D341Med (cell line): ENCODE data around the gene MAPK10.
"Not testable (repeated sequence)": the region's sequence is repeated elsewhere in the genome, so short reads cannot be mapped to it uniquely, and the experiment has no call there.

ENCODE experiments used
- DNase-seq: peaks from one replicate; pipeline ENCODE4 v3.0.0; 2012; ENCODE audit warnings: low spot score

The MAPK10 gene

GRCh38 chr4:85968945-85969819 lies 390.7 kb downstream of the MAPK10 start:
- peak; percentile 49 for DNase-seq

GRCh38 chr4:85967872-85968271 lies 392.0 kb downstream of the MAPK10 start:
- DNase-seq, result no peak

- DNase-seq, result no peak
These were observed 393.5 kb downstream of the MAPK10 start for GRCh38 chr4:85966373-85966772.

- no peak for DNase-seq
These were observed 394.3 kb downstream of the MAPK10 start for GRCh38 chr4:85965529-85965928.

GRCh38 chr4:85965017-85965416 lies 394.8 kb downstream of the MAPK10 start:
- DNase-seq, result not testable (repeated sequence)

GRCh38 chr4:85964298-85964697 lies 395.6 kb downstream of the MAPK10 start:
- DNase-seq, result no peak

GRCh38 chr4:85963231-85963630 lies 396.6 kb downstream of the MAPK10 start:
- no peak for DNase-seq

- no peak for DNase-seq
These were observed 398.0 kb downstream of the MAPK10 start for GRCh38 chr4:85961887-85962286.

- DNase-seq, result no peak
These were observed 403.4 kb downstream of the MAPK10 start for GRCh38 chr4:85956293-85956945.

GRCh38 chr4:85955620-85956292 lies 404.1 kb downstream of the MAPK10 start:
- no peak for DNase-seq

- DNase-seq, result no peak
These were observed 406.2 kb downstream of the MAPK10 start for GRCh38 chr4:85953651-85954018.

- DNase-seq, result no peak
These were observed 406.7 kb downstream of the MAPK10 start for GRCh38 chr4:85952972-85953650.

GRCh38 chr4:85952528-85952927 lies 407.3 kb downstream of the MAPK10 start:
- no peak for DNase-seq

GRCh38 chr4:85951099-85951498 lies 408.8 kb downstream of the MAPK10 start:
- DNase-seq, result no peak

- no peak for DNase-seq
These were observed 413.0 kb downstream of the MAPK10 start for GRCh38 chr4:85946821-85947220.

- DNase-seq, result no peak
These were observed 417.7 kb downstream of the MAPK10 start for GRCh38 chr4:85942107-85942506.

- DNase-seq, result no peak
These were observed 419.7 kb downstream of the MAPK10 start for GRCh38 chr4:85940151-85940550.
